Panc1 (cell line): ENCODE results near the gene BORCS8. TPM values are rescaled to one million over a fixed set of nuclear protein-coding genes. Genes with fewer than 3 reads are reported as not detected.

ENCODE experiments used
- ATAC-seq: fragments of 200-7000 bp; cut with Tn5 transposase; 2 replicates; pipeline ENCODE4 v1.9.1; 2020; ENCODE audit warnings: mild to moderate bottlenecking, moderate library complexity
- BruUV-seq: library from RNA; stranded (reverse); fragments of 400-500 nt; replicated peaks from 2 replicates; lab custom pipeline; 2021; lab: Mats Ljungman, UMichigan
- CTCF ChIA-PET: fragments of 300-600 bp; sonication (Branson Sonifier 250); formaldehyde crosslinking; loops from one replicate; lab custom pipeline; 2022; ENCODE audit warnings: antibody characterized with exemption; lab: Charles Lee
- POLR2A ChIA-PET: fragments of 300-600 bp; sonication (Branson Sonifier 250); formaldehyde crosslinking; loops from one replicate; lab custom pipeline; 2022; ENCODE audit warnings: antibody characterized with exemption; lab: Charles Lee
- DNase-seq: peaks from one replicate; pipeline ENCODE4 v3.0.0-alpha.2; 2010; ENCODE audit warnings: low read depth, low spot score
- H3K27ac ChIP-seq: 2 replicates; pipeline ENCODE4 v1.5.1; 2011; ENCODE audit warnings: mild to moderate bottlenecking, low read length, inconsistent platforms
- H3K27me3 ChIP-seq: fragments of 200-500 bp; sonication (Bioruptor generic); 2 replicates; pipeline ENCODE4 v1.6.0; 2014; ENCODE audit warnings: low read length, inconsistent platforms; ENCODE audit not compliant: control insufficient read depth, insufficient read depth
- H3K36me3 ChIP-seq: fragments of 200-500 bp; sonication (Bioruptor generic); 2 replicates; pipeline ENCODE4 v1.5.1; 2014; ENCODE audit warnings: inconsistent platforms, mild to moderate bottlenecking, low read length, moderate library complexity; ENCODE audit not compliant: control insufficient read depth, insufficient read depth
- H3K4me1 ChIP-seq: 2 replicates; pipeline ENCODE4 v1.5.1; 2011; ENCODE audit warnings: inconsistent platforms, mild to moderate bottlenecking, low read length, moderate library complexity; ENCODE audit not compliant: control insufficient read depth, insufficient read depth
- H3K4me3 ChIP-seq, 2 experiments: 2 replicates each; pipeline ENCODE4 v1.5.1; 2011 to 2012; ENCODE audit warnings: low read depth in 2 of 2, low read length in 2 of 2, mild to moderate bottlenecking in 2 of 2, inconsistent platforms in 1 of 2, moderate library complexity in 1 of 2
- H3K9me3 ChIP-seq: fragments of 200-500 bp; sonication (Bioruptor generic); 2 replicates; pipeline ENCODE4 v1.5.1; 2014; ENCODE audit warnings: low read depth, mild to moderate bottlenecking, inconsistent platforms, low read length, moderate library complexity; ENCODE audit not compliant: control insufficient read depth, insufficient read depth
- POLR2AphosphoS5 ChIP-seq: IDR thresholded peaks from 2 replicates; pipeline ENCODE4 v1.6.1; 2012; ENCODE audit warnings: mild to moderate bottlenecking, low read depth, low read length, moderate library complexity
- SIN3A ChIP-seq: IDR thresholded peaks from 2 replicates; pipeline ENCODE4 v1.6.1; 2012; ENCODE audit warnings: low read depth, mild to moderate bottlenecking, low read length, moderate library complexity, borderline replicate concordance; ENCODE audit not compliant: insufficient read depth
- TCF7L2 ChIP-seq: IDR thresholded peaks from 2 replicates; pipeline ENCODE4 v1.6.1; 2011; ENCODE audit warnings: mild to moderate bottlenecking, low read depth, low read length, inconsistent platforms
- in situ Hi-C: cut with HindIII; loops from 2 replicates; pipeline ENCODE4 v1.10.0; 2016; ENCODE audit warnings: low sequenced_read_pairs, low pct_unique_long_range_greater_than_20kb
- intact Hi-C: fragments of 100-400 bp; cut with micrococcal nuclease; formaldehyde crosslinking; loops from one replicate; pipeline ENCODE4 v1.10.0; 2022; ENCODE audit not compliant: unreplicated experiment
- total RNA-seq: library from RNA; stranded (reverse); gene quantifications from one replicate; pipeline ENCODE4 v1.2.1, GENCODE V29; 2021; ENCODE audit not compliant: unreplicated experiment
- TF ChIP-seq, protein P1 (sequence below), 2 experiments: IDR thresholded peaks; 2 replicates each; pipeline ENCODE4 v1.6.1; 2011 to 2012; ENCODE audit warnings: low read depth in 2 of 2, control low read depth in 1 of 2, low read length in 1 of 2, mild to moderate bottlenecking in 1 of 2, moderate library complexity in 1 of 2; ENCODE audit not compliant: insufficient read depth in 1 of 2
- TF ChIP-seq, protein P2 (sequence below): fragments of 450-650 bp; IDR thresholded peaks from 2 replicates; pipeline ENCODE4 v1.5.1; 2017; ENCODE audit warnings: mild to moderate bottlenecking

Gene BORCS8
- total RNA-seq, 1 experiment from 2014 or later: 37.8 TPM

- ChIA-PET POLR2A (no interaction called here), CTCF (no interaction called here)
- BruUV-seq: no TSS peak
- Histone ChIP-seq H3K27me3 (no peaks in the 10 kb centered on the region), H3K4me3 (no peak overlapping the region), H3K4me1 (no peaks in the 10 kb centered on the region), H3K36me3 (no peaks in the 10 kb centered on the region), H3K27ac (no peak overlapping the region), H3K9me3 (no peaks in the 10 kb centered on the region)
- TF ChIP-seq SIN3A: no peak
- TF ChIP-seq, protein P1, sequence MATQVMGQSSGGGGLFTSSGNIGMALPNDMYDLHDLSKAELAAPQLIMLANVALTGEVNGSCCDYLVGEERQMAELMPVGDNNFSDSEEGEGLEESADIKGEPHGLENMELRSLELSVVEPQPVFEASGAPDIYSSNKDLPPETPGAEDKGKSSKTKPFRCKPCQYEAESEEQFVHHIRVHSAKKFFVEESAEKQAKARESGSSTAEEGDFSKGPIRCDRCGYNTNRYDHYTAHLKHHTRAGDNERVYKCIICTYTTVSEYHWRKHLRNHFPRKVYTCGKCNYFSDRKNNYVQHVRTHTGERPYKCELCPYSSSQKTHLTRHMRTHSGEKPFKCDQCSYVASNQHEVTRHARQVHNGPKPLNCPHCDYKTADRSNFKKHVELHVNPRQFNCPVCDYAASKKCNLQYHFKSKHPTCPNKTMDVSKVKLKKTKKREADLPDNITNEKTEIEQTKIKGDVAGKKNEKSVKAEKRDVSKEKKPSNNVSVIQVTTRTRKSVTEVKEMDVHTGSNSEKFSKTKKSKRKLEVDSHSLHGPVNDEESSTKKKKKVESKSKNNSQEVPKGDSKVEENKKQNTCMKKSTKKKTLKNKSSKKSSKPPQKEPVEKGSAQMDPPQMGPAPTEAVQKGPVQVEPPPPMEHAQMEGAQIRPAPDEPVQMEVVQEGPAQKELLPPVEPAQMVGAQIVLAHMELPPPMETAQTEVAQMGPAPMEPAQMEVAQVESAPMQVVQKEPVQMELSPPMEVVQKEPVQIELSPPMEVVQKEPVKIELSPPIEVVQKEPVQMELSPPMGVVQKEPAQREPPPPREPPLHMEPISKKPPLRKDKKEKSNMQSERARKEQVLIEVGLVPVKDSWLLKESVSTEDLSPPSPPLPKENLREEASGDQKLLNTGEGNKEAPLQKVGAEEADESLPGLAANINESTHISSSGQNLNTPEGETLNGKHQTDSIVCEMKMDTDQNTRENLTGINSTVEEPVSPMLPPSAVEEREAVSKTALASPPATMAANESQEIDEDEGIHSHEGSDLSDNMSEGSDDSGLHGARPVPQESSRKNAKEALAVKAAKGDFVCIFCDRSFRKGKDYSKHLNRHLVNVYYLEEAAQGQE (IDR thresholded peaks at IDR 0.05; ENCODE audit: insufficient read depth in 1 of 2, low read depth in 2 of 2, low read length in 1 of 2): no peak
- TF ChIP-seq POLR2AphosphoS5: no peak
- TF ChIP-seq TCF7L2: no peak
- TF ChIP-seq, protein P2, sequence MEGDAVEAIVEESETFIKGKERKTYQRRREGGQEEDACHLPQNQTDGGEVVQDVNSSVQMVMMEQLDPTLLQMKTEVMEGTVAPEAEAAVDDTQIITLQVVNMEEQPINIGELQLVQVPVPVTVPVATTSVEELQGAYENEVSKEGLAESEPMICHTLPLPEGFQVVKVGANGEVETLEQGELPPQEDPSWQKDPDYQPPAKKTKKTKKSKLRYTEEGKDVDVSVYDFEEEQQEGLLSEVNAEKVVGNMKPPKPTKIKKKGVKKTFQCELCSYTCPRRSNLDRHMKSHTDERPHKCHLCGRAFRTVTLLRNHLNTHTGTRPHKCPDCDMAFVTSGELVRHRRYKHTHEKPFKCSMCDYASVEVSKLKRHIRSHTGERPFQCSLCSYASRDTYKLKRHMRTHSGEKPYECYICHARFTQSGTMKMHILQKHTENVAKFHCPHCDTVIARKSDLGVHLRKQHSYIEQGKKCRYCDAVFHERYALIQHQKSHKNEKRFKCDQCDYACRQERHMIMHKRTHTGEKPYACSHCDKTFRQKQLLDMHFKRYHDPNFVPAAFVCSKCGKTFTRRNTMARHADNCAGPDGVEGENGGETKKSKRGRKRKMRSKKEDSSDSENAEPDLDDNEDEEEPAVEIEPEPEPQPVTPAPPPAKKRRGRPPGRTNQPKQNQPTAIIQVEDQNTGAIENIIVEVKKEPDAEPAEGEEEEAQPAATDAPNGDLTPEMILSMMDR: no peak
- intact Hi-C loops (no loop called here), in situ Hi-C loops (no loop called here)
- no peak for ATAC-seq
- no peak for DNase-seq
Measured at GRCh38 chr19:19214159-19214490, 22.2 kb upstream of the BORCS8 start.

- DNase-seq (no peak), ATAC-seq (no peak)
- Histone ChIP-seq H3K27ac (no peak overlapping the region), H3K4me3 (no peak overlapping the region), H3K9me3 (no peaks in the 10 kb centered on the region), H3K36me3 (no peaks in the 10 kb centered on the region), H3K27me3 (no peaks in the 10 kb centered on the region), H3K4me1 (no peaks in the 10 kb centered on the region)
- intact Hi-C loops (no loop called here), in situ Hi-C loops (no loop called here)
- TF ChIP-seq, protein P1 (IDR thresholded peaks at IDR 0.05; ENCODE audit: insufficient read depth in 1 of 2, low read depth in 2 of 2, low read length in 1 of 2): no peak
- TF ChIP-seq SIN3A (no peak), TCF7L2 (no peak), POLR2AphosphoS5 (no peak)
- TF ChIP-seq, protein P2: no peak
- POLR2A ChIA-PET: interaction anchor here (0.6 kb wide), 1 partner anchor 57 kb away, joined by 3 read pairs; no protein-coding TSS in a partner anchor
- CTCF ChIA-PET: no interaction called here
- BruUV-seq: no TSS peak
Measured at GRCh38 chr19:19213426-19214158, 21.6 kb upstream of the BORCS8 start.
